Rectal smooth muscle tissue (tissue), 1 donor: Measurements from ENCODE around the gene NCBP2.

Experiments used
- H3K27ac ChIP-seq: one replicate; pipeline ENCODE4 v1.7.0; 2013; ENCODE audit warnings: low read depth, low read length, inconsistent platforms
- H3K27me3 ChIP-seq: one replicate; pipeline ENCODE4 v1.7.0; 2013; ENCODE audit warnings: low read length; ENCODE audit not compliant: control insufficient read depth, insufficient read depth
- H3K36me3 ChIP-seq: one replicate; pipeline ENCODE4 v1.7.0; 2013; ENCODE audit warnings: low read length; ENCODE audit not compliant: control insufficient read depth, insufficient read depth
- H3K4me1 ChIP-seq: one replicate; pipeline ENCODE4 v1.7.0; 2013; ENCODE audit warnings: low read length; ENCODE audit not compliant: control insufficient read depth, insufficient read depth
- H3K4me3 ChIP-seq: one replicate; pipeline ENCODE4 v1.7.0; 2013; ENCODE audit warnings: low read length
- H3K9ac ChIP-seq: one replicate; pipeline ENCODE4 v1.7.0; 2013; ENCODE audit warnings: low read length

The NCBP2 gene

GRCh38 chr3:196920733-196921132 lies 21.6 kb downstream of the NCBP2 start:
- H3K4me1 ChIP-seq, result no peaks in the 10 kb centered on the region
- H3K36me3 ChIP-seq, result no peaks in the 10 kb centered on the region
- no peaks in the 10 kb centered on the region for H3K27me3 ChIP-seq
- H3K9ac ChIP-seq, result no peak overlapping the region
- H3K27ac ChIP-seq, result no peak overlapping the region
- H3K4me3 ChIP-seq, result no peak overlapping the region

- no peak overlapping the region for H3K27ac ChIP-seq
- no peaks in the 10 kb centered on the region for H3K27me3 ChIP-seq
- no peaks in the 10 kb centered on the region for H3K4me1 ChIP-seq
- no peak overlapping the region for H3K9ac ChIP-seq
- no peak overlapping the region for H3K4me3 ChIP-seq
- peaks cover 4% of the 10 kb centered on the region for H3K36me3 ChIP-seq
Measured at GRCh38 chr3:196918968-196919367, 23.4 kb downstream of the NCBP2 start.

GRCh38 chr3:196916995-196917394 lies 25.3 kb downstream of the NCBP2 start:
- H3K4me1 ChIP-seq, result no peaks in the 10 kb centered on the region
- H3K27ac ChIP-seq, result no peak overlapping the region
- H3K9ac ChIP-seq, result no peak overlapping the region
- H3K36me3 ChIP-seq, result peaks cover 4% of the 10 kb centered on the region
- no peak overlapping the region for H3K4me3 ChIP-seq
- no peaks in the 10 kb centered on the region for H3K27me3 ChIP-seq

GRCh38 chr3:196916221-196916620 lies 26.1 kb downstream of the NCBP2 start:
- Histone ChIP-seq H3K27me3 (no peaks in the 10 kb centered on the region), H3K4me1 (no peaks in the 10 kb centered on the region), H3K4me3 (no peak overlapping the region), H3K9ac (no peak overlapping the region), H3K27ac (no peak overlapping the region), H3K36me3 (peaks cover 4% of the 10 kb centered on the region)

GRCh38 chr3:196915375-196915774 lies 27.0 kb downstream of the NCBP2 start:
- no peak overlapping the region for H3K9ac ChIP-seq
- peaks cover 4% of the 10 kb centered on the region for H3K36me3 ChIP-seq
- no peaks in the 10 kb centered on the region for H3K4me1 ChIP-seq
- no peaks in the 10 kb centered on the region for H3K27me3 ChIP-seq
- H3K4me3 ChIP-seq, result no peak overlapping the region
- H3K27ac ChIP-seq, result no peak overlapping the region

- no peak overlapping the region for H3K9ac ChIP-seq
- no peak overlapping the region for H3K27ac ChIP-seq
- H3K36me3 ChIP-seq, result peaks cover 4% of the 10 kb centered on the region
Measured at GRCh38 chr3:196914866-196915265, 27.5 kb downstream of the NCBP2 start.

GRCh38 chr3:196903740-196904139 lies 38.6 kb downstream of the NCBP2 start:
- no peak overlapping the region for H3K4me3 ChIP-seq
- no peak overlapping the region for H3K9ac ChIP-seq
- no peaks in the 10 kb centered on the region for H3K27me3 ChIP-seq
- H3K4me1 ChIP-seq, result no peaks in the 10 kb centered on the region
- no peak overlapping the region for H3K27ac ChIP-seq
- H3K36me3 ChIP-seq, result peaks cover 18% of the 10 kb centered on the region

More at GRCh38 chr3:196914866-196915265, 27.5 kb downstream of the NCBP2 start:
- Histone ChIP-seq H3K4me3 (no peak overlapping the region), H3K27me3 (no peaks in the 10 kb centered on the region), H3K4me1 (no peaks in the 10 kb centered on the region)

GRCh38 chr3:196902296-196902695 lies 40.0 kb downstream of the NCBP2 start:
- Histone ChIP-seq H3K27me3 (no peaks in the 10 kb centered on the region), H3K36me3 (peaks cover 18% of the 10 kb centered on the region), H3K9ac (no peak overlapping the region), H3K4me3 (no peak overlapping the region), H3K27ac (no peak overlapping the region), H3K4me1 (no peaks in the 10 kb centered on the region)

- peaks cover 18% of the 10 kb centered on the region for H3K36me3 ChIP-seq
- no peak overlapping the region for H3K27ac ChIP-seq
- H3K27me3 ChIP-seq, result no peaks in the 10 kb centered on the region
- no peak overlapping the region for H3K4me3 ChIP-seq
- no peak overlapping the region for H3K9ac ChIP-seq
- no peaks in the 10 kb centered on the region for H3K4me1 ChIP-seq
Measured at GRCh38 chr3:196901768-196902167, 40.6 kb downstream of the NCBP2 start.

- Histone ChIP-seq H3K27me3 (no peaks in the 10 kb centered on the region), H3K27ac (no peak overlapping the region), H3K36me3 (no peaks in the 10 kb centered on the region), H3K4me1 (no peaks in the 10 kb centered on the region), H3K4me3 (no peak overlapping the region), H3K9ac (no peak overlapping the region)
Measured at GRCh38 chr3:196896229-196896628, 46.1 kb downstream of the NCBP2 start.

- no peaks in the 10 kb centered on the region for H3K27me3 ChIP-seq
- H3K9ac ChIP-seq, result no peak overlapping the region
- H3K36me3 ChIP-seq, result peaks cover 1% of the 10 kb centered on the region
- no peak overlapping the region for H3K27ac ChIP-seq
- H3K4me1 ChIP-seq, result no peaks in the 10 kb centered on the region
- H3K4me3 ChIP-seq, result no peak overlapping the region
Measured at GRCh38 chr3:196894557-196895295, 47.6 kb downstream of the NCBP2 start.

GRCh38 chr3:196889844-196890708 lies 52.3 kb downstream of the NCBP2 start:
- H3K9ac ChIP-seq, result no peak overlapping the region
- no peaks in the 10 kb centered on the region for H3K27me3 ChIP-seq
- H3K4me3 ChIP-seq, result no peak overlapping the region
- no peaks in the 10 kb centered on the region for H3K4me1 ChIP-seq
- peaks cover 3% of the 10 kb centered on the region for H3K36me3 ChIP-seq
- H3K27ac ChIP-seq, result no peak overlapping the region
